ENCODE measurements around the gene MTERF2.

GRCh38 chr12:106982229-106982628 lies 4.7 kb downstream of the MTERF2 start:
- TF ChIP-seq CTCF (IDR thresholded peaks at IDR 0.05) (no peak), POLR2A (IDR thresholded peaks at IDR 0.05) (no peak)
